ENCODE data around the gene XKR7. TPM values are rescaled to one million over a fixed set of nuclear protein-coding genes. Genes with fewer than 3 reads are reported as not detected.

Gene XKR7
- total RNA-seq, 1 experiment from 2014 or later: 1.3 TPM

- Histone ChIP-seq H3K23ac (ENCODE audit: insufficient read length, low read depth, low read length) (no peak overlapping the region), H3K9me3 (ENCODE audit: control insufficient read depth, low read depth, low read length) (no peaks in the 10 kb centered on the region), H3K56ac (ENCODE audit: insufficient read length, low read depth, low read length) (no peak overlapping the region), H4K91ac (ENCODE audit: insufficient read length, low read depth, low read length) (no peak overlapping the region), H4K5ac (ENCODE audit: insufficient read length, low read depth, low read length) (no peak overlapping the region), H3K14ac (ENCODE audit: insufficient read depth, low read length) (no peak overlapping the region), H2BK120ac (ENCODE audit: low read depth, low read length, poor library complexity, severe bottlenecking) (no peak overlapping the region), H3K23me2 (ENCODE audit: insufficient read length, low read depth, low read length, poor library complexity, severe bottlenecking) (no peaks in the 10 kb centered on the region), H2AFZ (ENCODE audit: low read length) (no peak overlapping the region), H3K79me2 (ENCODE audit: insufficient read depth, low read length) (no peaks in the 10 kb centered on the region), H3K27ac (ENCODE audit: insufficient read length, low read depth, low read length) (no peak overlapping the region), H3K4me1 (ENCODE audit: insufficient read depth, low read length) (no peaks in the 10 kb centered on the region), H2BK5ac (ENCODE audit: insufficient read length, low read length) (no peak overlapping the region), H3K4me2 (ENCODE audit: insufficient read depth, insufficient read length, low read length) (no peak overlapping the region), H4K8ac (replicated peaks; ENCODE audit: insufficient read length, low read depth, low read length) (no peak overlapping the region), H2BK20ac (ENCODE audit: low read depth, low read length, poor library complexity, severe bottlenecking) (no peak overlapping the region), H2BK15ac (ENCODE audit: low read depth, low read length) (no peak overlapping the region), H3K4ac (ENCODE audit: low read depth, low read length) (no peak overlapping the region), H3T11ph (ENCODE audit: low read length) (no peak overlapping the region), H3K27me3 (ENCODE audit: insufficient read depth, low read length) (no peaks in the 10 kb centered on the region), H3K79me1 (ENCODE audit: insufficient read depth, low read depth, low read length, poor library complexity, severe bottlenecking) (no peaks in the 10 kb centered on the region), H2AK5ac (ENCODE audit: insufficient read length, low read length) (no peak overlapping the region), H4K20me1 (ENCODE audit: control insufficient read depth, insufficient read depth, insufficient read length) (no peaks in the 10 kb centered on the region), H2BK12ac (ENCODE audit: insufficient read length, low read depth, low read length) (no peak overlapping the region), H3K18ac (ENCODE audit: insufficient read length, low read depth, low read length) (no peak overlapping the region), H3K9ac (ENCODE audit: extremely low read depth, insufficient read length, low read length) (no peak overlapping the region)
- peaks cover 5% of the 10 kb centered on the region for H3K27me3 Mint-ChIP-seq (ENCODE audit: low read depth)
- H3K9me3 Mint-ChIP-seq: no peaks in the 10 kb centered on the region; a peak in 1 of 5 replicates
- no peak for DNase-seq
- peaks cover 30 to 39% of the 10 kb centered on the region in 2 experiments for H3K4me1 Mint-ChIP-seq
- no peak overlapping the region for H3K4me3 Mint-ChIP-seq
- no peak overlapping the region for H3K27ac Mint-ChIP-seq
- no CpG with 5 or more reads among the region's 8 CpGs for WGBS (ENCODE audit: extremely low coverage, insufficient read length, low lambda C conversion rate)
- TF ChIP-seq, protein P1, sequence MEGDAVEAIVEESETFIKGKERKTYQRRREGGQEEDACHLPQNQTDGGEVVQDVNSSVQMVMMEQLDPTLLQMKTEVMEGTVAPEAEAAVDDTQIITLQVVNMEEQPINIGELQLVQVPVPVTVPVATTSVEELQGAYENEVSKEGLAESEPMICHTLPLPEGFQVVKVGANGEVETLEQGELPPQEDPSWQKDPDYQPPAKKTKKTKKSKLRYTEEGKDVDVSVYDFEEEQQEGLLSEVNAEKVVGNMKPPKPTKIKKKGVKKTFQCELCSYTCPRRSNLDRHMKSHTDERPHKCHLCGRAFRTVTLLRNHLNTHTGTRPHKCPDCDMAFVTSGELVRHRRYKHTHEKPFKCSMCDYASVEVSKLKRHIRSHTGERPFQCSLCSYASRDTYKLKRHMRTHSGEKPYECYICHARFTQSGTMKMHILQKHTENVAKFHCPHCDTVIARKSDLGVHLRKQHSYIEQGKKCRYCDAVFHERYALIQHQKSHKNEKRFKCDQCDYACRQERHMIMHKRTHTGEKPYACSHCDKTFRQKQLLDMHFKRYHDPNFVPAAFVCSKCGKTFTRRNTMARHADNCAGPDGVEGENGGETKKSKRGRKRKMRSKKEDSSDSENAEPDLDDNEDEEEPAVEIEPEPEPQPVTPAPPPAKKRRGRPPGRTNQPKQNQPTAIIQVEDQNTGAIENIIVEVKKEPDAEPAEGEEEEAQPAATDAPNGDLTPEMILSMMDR (conservative IDR thresholded peaks at IDR 0.05): no peak
- no peaks in the 10 kb centered on the region; a peak in 1 of 7 replicates for H3K36me3 Mint-ChIP-seq (ENCODE audit: insufficient read depth in 1 of 3, low read depth in 3 of 3)
Observed at GRCh38 chr20:31924561-31924960, 43.4 kb upstream of the XKR7 start.

Data from H9 (cell line).